Tongue (tissue), 2 donors: Measurements from ENCODE around the gene CEMP1. TPM values are rescaled to one million over a fixed set of nuclear protein-coding genes. Genes with fewer than 3 reads are reported as not detected.
"Not testable (repeated sequence)": the region's sequence is repeated elsewhere in the genome, so short reads cannot be mapped to it uniquely, and the experiment has no call there.

Experiments used
- DNase-seq: peaks from one replicate; pipeline ENCODE4 v3.0.0-alpha.2; 2015
- total RNA-seq: library from RNA; depleted of rRNA; stranded (reverse); fragments of >200 nt; gene quantifications from one replicate; pipeline ENCODE4 v1.2.3, GENCODE V29; 2014

Gene CEMP1, protein sequence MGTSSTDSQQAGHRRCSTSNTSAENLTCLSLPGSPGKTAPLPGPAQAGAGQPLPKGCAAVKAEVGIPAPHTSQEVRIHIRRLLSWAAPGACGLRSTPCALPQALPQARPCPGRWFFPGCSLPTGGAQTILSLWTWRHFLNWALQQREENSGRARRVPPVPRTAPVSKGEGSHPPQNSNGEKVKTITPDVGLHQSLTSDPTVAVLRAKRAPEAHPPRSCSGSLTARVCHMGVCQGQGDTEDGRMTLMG
- 0.72 TPM for total RNA-seq

DNA sequence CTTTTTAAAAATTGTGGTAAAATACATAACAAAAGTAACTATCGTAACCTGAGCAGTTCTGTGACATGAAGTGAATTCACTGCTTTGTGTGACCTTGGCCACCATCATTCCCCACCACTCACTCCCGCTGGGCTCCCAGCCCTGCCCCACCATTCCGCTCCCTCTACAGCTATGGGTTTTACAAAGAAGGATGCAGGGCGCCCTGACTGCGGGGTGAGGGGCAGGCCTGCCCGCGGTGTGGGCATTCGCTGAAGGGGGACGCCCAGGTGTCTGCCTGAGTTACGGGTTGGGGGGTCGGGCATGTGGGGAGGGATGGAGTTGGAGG lies at the start of gene CEMP1:
CEMP1 (minus strand) TSS at position 38 of the 325 bp plus-strand sequence. CDS start 335 bp downstream, outside the sequence.
- no peak for DNase-seq

DNA sequence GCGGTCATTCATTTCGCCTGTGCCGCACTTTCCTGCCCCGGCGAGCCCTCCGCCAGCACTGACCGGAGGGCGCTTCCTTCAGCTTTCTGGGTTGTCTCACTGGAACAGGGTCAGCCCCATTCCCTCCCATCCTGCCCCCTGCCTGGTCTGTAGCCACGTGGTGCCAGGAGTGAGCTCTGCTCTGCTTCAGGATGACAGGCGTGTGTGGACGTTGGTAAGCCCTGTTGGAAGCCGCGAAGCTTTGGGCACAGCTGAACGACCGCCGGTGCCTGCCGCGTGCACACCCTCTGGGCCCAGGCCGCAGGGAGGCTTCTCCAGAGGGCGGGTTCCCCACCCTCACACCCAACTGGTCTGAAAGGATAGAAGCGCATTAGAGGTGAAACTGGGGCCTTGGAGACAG lies 49.6 kb upstream of the CEMP1 start:
- not testable (repeated sequence) for DNase-seq

DNA sequence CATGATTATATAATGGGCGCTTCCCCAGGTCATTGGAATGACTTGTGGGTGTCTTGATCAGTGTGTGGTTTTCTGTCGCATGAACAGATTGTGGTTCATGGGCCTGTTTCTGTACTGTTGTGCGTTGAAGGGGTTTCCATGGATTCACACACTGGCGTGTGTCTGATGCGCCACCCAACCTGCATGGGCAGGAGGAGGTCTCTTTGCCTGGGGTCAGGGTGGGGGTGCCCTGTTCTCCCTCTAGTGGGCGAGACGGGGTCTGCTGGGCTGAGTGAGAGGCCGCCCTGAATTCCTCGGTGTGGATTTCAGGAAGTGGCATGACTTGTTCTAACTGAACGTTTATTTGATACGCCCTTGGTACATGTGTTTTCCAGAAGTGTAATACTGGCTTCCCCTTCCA lies 48.9 kb upstream of the CEMP1 start:
- DNase-seq: peak; percentile 65

DNA sequence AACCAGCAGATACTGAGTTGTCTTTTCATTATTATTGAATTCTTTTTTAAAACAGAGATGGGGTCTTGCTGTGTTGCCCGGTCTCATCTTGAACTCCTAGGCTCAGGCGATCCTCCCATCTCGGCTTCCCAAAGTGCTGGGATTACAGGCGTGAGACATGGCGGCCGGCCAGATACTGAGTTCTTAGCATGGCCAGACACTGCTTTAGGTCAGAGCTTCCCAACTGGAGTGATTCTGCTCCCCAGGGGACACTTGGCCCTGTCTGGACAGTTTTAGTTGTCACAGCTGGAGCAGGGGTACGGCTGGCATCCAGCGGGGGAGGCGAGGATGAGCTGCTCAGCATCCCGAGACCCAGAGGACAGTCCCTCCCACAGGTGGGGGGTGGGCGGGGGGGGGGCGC lies 47.7 kb upstream of the CEMP1 start:
- DNase-seq: not testable (repeated sequence)

DNA sequence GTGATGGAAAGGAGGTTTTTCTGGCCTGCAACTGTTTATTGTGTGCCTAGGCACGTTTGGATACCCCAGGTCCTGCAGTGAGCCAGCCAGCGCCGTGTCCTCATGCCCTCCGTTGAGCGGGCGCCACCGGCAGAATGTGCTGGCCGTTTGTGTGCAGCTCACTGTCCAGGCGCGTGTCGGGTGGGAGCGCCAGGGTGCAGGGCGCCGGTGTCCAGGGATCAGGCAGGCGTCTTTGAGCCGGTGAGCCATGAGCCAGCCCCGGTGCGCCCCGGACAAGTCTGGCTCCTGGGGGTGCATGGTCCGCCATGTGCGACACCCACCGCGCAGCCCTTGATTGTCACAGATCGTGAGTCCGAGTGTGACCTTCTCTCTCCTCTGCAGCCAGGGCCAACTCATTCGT lies 45.8 kb upstream of the CEMP1 start:
- not testable (repeated sequence) for DNase-seq

DNA sequence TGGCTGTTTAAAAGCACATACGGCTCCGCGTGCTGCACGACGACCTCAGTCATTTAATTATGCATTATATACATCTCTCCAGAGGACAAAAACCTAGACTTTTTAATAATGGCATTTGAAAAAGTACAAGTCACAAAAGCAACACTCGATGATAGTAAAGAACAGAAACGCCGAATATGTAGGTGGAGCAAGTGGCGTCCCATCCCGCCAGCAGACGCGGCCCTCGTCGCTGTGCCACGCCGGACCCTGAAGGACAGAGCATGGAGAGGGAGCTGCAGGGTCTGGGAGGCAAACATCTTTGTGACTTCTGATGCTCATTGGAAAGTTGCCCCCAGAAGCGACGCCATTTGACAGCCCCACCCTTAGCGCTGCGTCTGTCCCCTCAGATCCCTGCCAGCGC lies 44.6 kb upstream of the CEMP1 start:
- DNase-seq: not testable (repeated sequence)

DNA sequence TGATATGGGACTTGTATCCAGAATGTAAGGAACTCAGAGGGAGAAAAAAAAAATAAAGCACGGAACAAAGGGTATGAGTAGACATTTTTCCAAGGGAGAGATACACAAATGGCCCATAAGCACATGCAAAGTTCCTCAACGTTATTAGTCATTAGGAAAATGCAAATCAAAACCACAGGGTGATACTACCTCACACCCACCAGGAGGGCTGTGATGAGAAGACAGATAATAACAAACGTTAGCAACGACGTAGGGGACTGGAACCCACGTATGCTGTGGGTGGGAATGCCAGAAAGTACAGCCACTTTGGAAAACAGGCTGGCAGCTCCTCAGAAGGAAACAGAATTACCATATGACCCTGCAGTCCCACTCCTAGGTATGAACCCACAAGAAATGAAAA lies 41.5 kb upstream of the CEMP1 start:
- DNase-seq: not testable (repeated sequence)

DNA sequence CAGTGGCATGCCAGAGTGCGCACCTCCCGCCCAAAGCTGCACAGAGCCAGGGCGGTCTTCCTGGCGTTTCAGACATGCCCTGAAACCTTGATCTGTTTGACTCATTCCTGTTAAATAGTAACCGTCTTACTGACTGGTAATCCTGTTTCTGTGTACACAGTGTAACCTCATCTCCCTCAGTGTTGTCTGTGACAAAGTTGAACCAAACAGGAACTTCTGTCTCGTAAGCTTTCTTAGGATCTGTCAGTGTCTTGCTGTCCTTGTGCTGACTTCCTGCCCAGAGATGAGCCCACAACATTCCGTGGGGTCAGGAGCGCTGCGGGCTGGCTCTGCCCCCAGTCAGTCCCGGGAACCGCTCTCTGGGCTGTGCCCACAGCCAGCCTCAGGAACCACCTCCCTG lies 37.4 kb upstream of the CEMP1 start:
- not testable (repeated sequence) for DNase-seq

DNA sequence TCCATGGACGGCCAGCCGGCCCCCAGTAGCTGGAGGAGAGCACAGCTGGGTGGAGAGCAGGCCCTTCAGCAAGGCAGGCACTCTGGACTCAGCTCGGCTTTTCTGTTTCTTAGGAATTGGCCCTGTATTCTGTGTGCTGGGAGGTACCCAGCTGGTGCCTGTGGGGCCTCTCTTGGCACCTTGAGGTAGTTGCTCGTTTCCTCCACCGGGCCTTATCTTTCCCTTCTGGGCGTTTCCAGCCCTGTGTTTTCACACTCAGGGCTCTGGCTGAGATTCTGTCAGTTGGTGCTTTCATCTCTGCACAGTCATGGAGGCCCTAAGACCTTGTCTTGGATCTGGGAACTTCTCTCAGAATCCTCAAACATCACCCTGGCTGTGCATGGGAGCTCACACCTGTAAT lies 36.3 kb upstream of the CEMP1 start:
- not testable (repeated sequence) for DNase-seq

DNA sequence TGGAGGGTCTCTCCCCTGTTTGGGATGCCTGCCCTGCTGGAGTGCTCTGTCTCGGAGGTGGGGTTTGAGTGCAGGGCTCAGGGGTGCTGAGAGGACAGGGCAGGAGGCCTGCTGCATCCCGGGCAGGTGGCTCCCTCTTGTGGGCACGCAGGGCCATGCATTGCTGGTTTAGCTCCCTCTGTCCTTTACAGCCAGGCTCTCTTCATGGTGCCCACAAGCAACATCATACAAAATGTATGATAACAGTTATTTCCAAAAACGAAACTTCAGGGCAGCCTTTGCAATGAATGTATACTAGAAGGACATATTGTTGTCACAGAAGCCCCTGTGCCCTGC lies 29.6 kb upstream of the CEMP1 start:
- not testable (repeated sequence) for DNase-seq

DNA sequence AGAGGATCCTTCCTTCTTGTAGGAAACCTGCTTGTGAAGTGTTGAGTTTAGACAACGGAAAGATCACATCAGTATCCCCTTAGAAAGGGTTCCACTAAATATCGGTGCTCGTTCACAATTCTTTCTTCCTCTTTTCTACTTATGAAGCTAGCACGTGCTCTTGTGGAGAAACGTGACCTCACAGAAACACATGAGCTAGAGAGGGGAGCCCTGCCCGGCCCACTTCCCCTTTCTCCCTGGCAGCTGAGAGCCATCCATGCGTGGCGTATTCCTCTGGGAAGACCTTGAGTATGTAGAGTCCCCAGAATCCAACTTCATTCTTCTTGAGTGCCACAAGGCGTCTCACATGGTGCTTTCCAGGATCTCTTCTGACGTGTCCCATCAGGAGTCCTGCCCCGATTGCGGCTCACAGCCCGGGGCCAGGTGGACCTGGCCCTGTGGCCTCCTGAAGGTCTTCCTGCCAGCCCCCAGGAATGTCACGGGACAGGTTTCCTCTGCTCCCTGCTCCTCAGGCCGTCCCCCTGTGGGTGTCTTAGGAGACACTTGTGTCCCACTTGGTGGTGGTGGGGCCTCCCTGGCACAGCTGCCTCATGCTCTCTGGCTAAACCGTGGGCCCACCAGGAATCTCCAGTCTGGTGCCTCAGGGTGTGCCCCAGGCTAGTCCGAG lies 29.1 kb upstream of the CEMP1 start:
- not testable (repeated sequence) for DNase-seq

DNA sequence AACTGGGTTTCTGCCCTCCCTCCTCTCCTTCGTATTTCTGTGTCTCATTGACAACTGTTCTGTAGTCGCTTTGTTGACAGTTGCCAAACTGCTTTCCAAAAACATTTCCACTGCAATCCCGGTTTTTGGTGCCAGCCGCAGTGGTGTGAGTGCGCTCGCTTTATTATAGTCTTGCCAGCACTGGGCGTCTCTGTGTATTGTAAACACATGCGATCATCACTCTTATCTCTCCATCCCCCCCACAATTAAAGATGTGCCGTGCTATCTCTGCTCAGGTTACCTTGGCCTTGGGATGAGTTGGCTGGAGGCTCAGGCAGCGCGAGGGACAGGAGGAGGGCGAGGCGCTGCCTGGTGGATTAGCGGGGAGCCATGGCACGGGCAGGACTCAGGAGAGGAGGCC lies 25.9 kb upstream of the CEMP1 start:
- not testable (repeated sequence) for DNase-seq

DNA sequence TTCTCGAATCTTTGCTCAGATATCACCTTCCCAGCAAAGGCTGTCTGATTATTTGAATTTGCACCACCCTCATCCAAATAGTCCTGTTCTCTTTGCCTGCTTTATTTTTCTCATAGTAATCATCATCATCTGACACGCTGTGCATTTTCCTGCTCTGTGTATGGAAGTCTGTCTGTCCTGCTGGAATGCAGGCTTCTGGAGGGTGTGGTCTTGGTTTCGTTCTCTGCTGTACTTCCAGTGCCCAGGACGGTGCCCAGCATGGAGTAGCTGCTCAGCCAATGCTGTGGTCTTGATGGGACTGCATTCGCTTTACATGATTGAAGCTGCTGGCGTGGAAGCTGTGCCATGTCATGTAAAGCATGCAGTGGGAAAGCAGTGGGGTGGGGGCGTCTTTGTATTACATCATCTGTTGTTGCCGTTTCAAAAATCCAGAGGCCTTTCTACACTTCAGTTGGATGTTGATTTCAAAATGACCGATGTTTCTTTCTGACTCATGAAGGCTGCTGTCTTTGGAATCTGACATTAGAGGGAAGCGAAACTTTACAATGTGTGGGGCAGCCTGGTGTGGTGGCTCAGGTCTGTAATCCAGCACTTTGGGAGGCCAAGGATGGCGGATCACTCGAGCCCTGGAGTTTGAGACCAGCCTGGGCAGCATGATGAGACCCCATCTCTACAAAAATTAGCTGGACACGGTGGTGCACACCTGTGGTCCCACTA lies 23.7 kb upstream of the CEMP1 start:
- DNase-seq: not testable (repeated sequence)

DNA sequence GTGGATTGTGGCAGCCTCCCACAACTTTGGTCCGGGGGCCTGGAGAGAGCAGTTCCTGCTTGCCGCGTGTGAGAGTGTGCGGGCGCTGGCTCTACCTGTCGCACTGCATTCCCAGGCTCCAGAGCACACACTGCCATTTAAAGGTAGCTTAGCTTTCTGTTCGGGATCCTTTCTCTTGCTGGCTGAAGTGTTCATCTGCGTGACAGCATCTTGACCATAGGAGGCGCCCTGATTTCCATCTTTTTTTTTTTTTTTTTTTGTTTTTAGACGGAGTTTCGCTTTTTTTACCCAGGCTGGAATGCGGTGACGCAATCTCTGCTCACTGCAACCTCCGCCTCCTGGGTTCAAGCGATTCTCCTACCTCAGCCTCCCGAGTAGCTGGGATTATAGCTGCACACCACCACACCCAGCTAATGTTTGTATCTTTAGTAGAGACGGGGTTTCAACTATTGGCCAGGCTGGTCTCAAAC lies 20.2 kb upstream of the CEMP1 start:
- not testable (repeated sequence) for DNase-seq

DNA sequence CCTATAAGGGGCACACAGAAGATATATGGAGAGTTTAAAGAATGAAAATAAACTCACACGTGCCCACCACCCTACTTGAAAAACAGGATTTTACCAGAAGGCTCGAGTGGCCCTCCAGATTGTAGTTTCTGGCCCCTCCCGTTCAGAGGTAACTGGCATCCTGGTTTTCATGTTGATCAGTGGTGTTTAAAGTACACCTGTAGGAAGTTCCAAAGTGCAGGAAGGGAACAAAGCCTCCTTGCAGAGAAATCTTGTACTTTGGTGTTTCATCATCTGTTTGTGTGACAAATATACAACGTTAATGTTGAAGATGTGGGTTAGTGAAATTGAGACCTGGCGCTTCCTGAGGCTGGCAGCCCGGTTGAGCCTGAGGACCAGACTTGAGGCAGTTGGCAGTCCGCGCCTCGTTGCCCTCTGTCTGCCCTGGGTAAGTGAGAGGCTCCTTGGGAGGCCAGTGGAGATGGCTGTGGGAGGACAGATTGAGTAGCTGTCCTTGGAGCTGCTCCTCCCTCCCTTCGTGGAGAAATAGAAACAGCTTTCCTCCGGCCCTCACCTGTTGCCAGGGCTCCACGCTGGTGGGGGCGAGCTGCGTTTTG lies 19.2 kb upstream of the CEMP1 start:
- not testable (repeated sequence) for DNase-seq

DNA sequence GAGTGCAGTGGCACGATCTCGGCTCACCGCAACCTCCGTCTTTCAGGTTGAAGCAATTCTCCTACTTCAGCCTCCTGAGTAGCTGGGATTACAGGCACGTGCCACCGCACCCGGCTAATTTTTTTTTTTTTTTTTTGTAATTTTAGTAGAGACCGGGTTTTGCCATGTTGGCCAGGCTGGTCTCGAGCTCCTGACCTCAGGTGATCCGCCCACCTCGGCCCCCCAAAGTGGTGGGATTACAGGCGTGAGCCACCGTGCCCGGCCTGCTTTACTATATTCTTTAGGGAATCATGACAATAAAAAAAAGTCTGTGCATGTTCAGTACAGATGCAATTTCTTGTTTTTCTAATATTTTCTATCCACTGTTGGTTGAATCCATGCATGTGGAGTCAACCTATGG lies 12.6 kb upstream of the CEMP1 start:
- not testable (repeated sequence) for DNase-seq

DNA sequence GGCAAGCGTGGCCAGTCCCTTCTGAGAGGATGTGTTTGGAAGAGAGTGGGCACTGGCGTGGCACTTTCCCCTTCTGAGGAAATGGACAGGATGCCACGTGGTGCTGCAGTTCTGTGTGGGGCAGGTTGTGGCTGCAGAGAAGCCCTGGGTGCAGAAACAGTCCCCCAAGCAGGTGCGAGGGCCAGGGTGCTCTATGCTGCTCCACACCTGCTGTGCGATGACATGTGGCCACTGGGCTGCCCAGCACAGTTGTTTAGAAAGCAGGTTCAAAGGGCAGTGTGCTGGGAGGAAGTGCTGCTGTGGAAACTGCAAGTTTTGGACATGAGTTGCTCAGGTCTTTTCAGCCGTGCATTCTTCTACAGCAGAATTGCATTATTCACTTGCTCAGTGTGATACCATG lies 10.2 kb upstream of the CEMP1 start:
- peak; percentile 32 for DNase-seq

DNA sequence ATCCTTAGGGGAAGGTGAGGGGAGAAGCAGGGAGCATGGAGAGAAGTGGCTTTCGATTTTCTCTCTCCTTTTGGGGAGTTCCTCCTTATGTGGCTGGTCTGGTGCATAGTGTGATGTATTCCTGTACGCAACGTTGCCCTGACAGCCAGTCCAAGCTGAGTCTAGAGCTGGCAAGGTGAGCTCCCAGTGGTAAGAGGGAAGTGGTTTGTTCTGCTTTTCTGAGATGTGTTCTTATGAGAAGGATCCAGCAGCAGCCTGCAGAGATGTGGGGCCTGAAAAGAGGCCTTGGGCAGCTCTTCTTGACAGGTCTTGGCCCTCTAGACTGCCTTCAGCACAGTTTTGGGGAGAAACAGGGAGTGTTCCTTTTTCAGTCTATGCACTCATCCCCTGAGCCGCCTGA lies 9.7 kb upstream of the CEMP1 start:
- DNase-seq: not testable (repeated sequence)

DNA sequence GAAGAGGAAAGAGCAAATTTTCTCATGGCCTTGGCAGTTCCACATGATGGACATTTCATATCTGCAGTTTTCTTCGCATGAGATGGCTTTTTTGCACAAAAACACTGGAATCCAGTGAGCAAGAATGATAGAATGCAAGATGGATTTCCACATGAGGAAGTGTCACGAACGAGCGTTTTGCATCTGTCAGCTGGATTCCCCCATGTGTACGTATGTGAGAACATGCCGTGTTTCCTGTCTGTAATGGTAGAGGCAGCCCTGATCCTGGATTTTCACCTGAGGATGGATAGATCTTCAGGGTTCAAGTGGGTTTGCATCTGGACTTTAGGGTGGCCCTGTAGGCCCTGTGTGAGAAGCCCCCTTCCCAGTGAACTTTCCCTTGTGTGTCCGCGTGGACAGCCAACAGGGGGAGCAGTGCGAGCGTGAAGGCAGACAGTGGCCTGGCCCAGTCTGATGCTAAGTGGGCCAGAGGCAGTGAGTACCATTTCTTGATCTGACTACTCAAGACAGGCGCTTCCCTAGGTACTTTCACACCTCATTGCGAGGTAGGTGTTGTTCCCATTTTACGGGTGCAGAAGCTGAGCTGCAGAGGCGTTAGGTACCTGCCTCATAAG lies 8.7 kb upstream of the CEMP1 start:
- DNase-seq: not testable (repeated sequence)

DNA sequence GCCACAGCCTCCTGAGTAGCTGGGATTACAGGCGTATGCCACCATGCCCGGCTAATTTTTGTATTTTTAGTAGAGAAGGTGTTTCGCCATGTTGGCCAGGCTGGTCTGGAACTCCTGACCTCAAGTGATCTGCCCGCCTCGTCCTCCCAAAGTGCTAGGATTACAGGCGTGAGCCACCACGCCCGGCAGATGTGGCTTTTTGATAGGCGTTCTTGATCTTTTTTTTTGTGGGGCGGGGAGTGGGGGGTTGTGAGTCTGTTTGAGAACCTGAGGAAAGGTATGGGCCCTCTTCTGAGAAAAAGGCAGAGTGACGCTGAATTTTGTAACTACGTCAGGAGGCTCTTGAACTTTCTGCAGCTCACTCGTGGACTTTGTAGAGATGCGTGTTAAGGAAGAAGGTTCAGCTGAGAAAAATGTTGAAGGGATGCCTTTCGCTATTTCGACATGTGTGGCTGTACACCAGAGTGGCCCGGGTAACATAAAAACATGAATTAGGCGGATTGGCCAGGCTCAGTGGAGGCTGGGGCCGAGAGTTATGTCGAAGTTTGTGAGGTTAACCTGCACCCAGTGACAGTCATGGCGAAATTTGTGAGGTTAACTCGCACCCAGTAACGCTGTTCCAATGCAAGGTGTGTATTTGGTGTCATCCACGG lies 8.1 kb upstream of the CEMP1 start:
- DNase-seq: not testable (repeated sequence)

DNA sequence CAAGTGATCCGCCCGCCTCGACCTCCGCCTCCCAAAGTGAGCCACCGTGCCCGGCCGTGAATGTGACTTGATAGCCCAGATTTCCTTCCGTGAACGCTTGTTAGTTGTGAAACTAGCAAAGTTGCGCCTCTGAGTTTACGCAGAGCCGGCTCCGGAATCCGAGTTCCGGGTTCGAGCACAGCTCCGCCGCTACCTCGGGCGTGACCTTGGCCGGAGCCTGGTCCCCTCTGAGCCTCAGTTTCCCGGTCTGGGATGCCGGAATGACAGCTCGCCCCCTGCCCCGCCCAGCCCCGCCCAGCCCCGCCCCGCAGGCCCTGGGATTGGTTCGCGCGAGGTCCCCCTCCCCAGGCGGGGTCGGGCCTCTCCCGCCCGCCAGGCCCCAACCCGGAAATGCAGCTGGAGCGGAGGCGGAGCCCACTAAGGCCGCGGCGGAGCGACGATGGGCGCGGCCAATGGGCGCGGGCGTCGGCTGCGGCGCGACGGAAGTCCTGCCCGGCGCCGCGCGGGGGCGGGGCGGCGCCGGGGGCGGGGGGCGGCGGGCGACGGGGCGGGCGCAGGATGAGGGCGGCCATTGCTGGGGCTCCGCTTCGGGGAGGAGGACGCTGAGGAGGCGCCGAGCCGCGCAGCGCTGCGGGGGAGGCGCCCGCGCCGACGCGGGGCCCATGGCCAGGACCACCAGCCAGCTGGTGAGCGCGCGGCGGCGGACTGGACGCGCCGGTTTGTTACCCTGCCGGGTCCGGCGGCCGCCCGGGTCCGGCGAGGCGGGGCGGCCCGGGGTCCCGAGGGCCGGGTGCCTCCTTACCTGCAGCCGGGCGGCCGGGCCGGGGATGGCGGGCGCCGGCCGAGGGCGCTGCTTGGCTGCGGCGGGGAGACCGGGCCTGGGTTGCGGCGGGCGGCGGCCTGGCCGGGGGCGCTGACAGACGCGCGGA lies 6.5 kb upstream of the CEMP1 start, which contains the start of gene PDPK1:
PDPK1 (plus strand) TSS at position 571 of the 929 bp plus-strand sequence; CDS start at position 663, 92 bp downstream.
- DNase-seq: peak; percentile 98
